ENCODE results near the gene DLGAP1. TPM values are rescaled to one million over a fixed set of nuclear protein-coding genes. Genes with fewer than 3 reads are reported as not detected.

The DLGAP1 gene
- total and polyA plus RNA-seq, 10 of the 15 experiments (the other 5 are each of a cell fraction or from before 2014, with no cell fraction given), result 0.23 to 27.6 (median 1.9) TPM

GRCh38 chr18:3604498-3605408 is 850.4 kb downstream of the DLGAP1 start (continued):
- TF ChIP-seq EED (IDR thresholded peaks at IDR 0.05; ENCODE audit: low read depth), result peak; percentile 65
- TF ChIP-seq EP300 (IDR thresholded peaks at IDR 0.05; ENCODE audit: borderline replicate concordance in 1 of 2, control insufficient read depth in 1 of 2, low read depth in 2 of 2, low read length in 2 of 2), result peak; percentile 49 to 57; a peak in 2 of 4 replicates
- peak; percentile 85 to 90 for TF ChIP-seq IKZF2 (IDR thresholded peaks at IDR 0.05)
- TF ChIP-seq PAX8 (IDR thresholded peaks at IDR 0.05), result peak; percentile 84; the same call in 1 of the 2 replicates
- 0 out of 2 replicates have a peak, but pooled peaks have one; percentile 12 for TF ChIP-seq ZNF384 (IDR thresholded peaks at IDR 0.05; ENCODE audit: borderline replicate concordance, low read depth, low read length)

GRCh38 chr18:3604235-3604497 is 850.9 kb downstream of the DLGAP1 start:
- ChIA-PET RAD21 (ENCODE audit: unreplicated experiment) (interaction anchor here (0.9 to 2.9 kb wide), 5 partner anchors 9 to 325 kb away, joined by 3 to 22 read pairs (median 10); no protein-coding TSS in a partner anchor), SMC1A (ENCODE audit: uncharacterized antibody, unreplicated experiment) (interaction anchor here (1.0 to 3.5 kb wide), 8 partner anchors 9 to 150 kb away, joined by 3 to 27 read pairs (median 6); no protein-coding TSS in a partner anchor), POLR2A (interaction anchor here (1.0 to 1.3 kb wide), 2 partner anchors 58 to 62 kb away, joined by 4 read pairs; no protein-coding TSS in a partner anchor), CTCF (interaction anchor here (0.9 to 3.1 kb wide), 11 partner anchors 9 to 325 kb away, joined by 3 to 28 read pairs (median 5); no protein-coding TSS in a partner anchor)
- Histone ChIP-seq H3K4me3 (peak overlapping the region; percentile 57; the same call in 1 of the 2 replicates), H4K20me1 (ENCODE audit: control insufficient read depth, insufficient read depth) (no peaks in the 10 kb centered on the region), H3K4me1 (ENCODE audit: control insufficient read depth, insufficient read depth, low read length) (peaks cover 25% of the 10 kb centered on the region), H3K4me2 (ENCODE audit: control insufficient read depth, insufficient read depth) (peak overlapping the region; percentile 82), H3K79me2 (ENCODE audit: control insufficient read depth, insufficient read depth, low read length) (no peaks in the 10 kb centered on the region), H3K36me3 (ENCODE audit: control insufficient read depth in 2 of 2, insufficient read depth in 2 of 2, low read length in 1 of 2) (no peaks in the 10 kb centered on the region), H3K9ac (ENCODE audit: control insufficient read depth, insufficient read depth, low read length) (peak overlapping the region; percentile 56; the same call in 1 of the 2 replicates), H3K27ac (ENCODE audit: control insufficient read depth, insufficient read depth) (peak overlapping the region; percentile 80), H2AFZ (ENCODE audit: control insufficient read depth, low read depth, low read length) (no peak overlapping the region; the same call in 1 of the 2 replicates), H3K27me3 (replicated peaks in 1 of 2; ENCODE audit: control insufficient read depth in 2 of 2, insufficient read depth in 2 of 2, low read length in 1 of 2) (no peaks in the 10 kb centered on the region), H3K9me3 (replicated peaks; ENCODE audit: control insufficient read depth, insufficient read depth, low read length) (no peaks in the 10 kb centered on the region)
- WGBS (ENCODE audit: insufficient coverage, insufficient replicate concordance, low lambda C conversion rate, missing lambda C conversion rate), result 2% methylated on average over 4 of the region's 4 CpGs
- intact Hi-C loops (cut with micrococcal nuclease; ENCODE audit: unreplicated experiment), result loop anchor here (10.0 kb wide), 1 partner anchor 429 kb away; no protein-coding TSS in a partner anchor
- DNase-seq (ENCODE audit: low read depth, low spot score), result no peak
- TF ChIP-seq, protein P1, sequence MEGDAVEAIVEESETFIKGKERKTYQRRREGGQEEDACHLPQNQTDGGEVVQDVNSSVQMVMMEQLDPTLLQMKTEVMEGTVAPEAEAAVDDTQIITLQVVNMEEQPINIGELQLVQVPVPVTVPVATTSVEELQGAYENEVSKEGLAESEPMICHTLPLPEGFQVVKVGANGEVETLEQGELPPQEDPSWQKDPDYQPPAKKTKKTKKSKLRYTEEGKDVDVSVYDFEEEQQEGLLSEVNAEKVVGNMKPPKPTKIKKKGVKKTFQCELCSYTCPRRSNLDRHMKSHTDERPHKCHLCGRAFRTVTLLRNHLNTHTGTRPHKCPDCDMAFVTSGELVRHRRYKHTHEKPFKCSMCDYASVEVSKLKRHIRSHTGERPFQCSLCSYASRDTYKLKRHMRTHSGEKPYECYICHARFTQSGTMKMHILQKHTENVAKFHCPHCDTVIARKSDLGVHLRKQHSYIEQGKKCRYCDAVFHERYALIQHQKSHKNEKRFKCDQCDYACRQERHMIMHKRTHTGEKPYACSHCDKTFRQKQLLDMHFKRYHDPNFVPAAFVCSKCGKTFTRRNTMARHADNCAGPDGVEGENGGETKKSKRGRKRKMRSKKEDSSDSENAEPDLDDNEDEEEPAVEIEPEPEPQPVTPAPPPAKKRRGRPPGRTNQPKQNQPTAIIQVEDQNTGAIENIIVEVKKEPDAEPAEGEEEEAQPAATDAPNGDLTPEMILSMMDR (IDR thresholded peaks at IDR 0.05 in 2 of 3, conservative IDR thresholded peaks at IDR 0.05 in 1 of 3; ENCODE audit: control insufficient read depth in 2 of 3, extremely low read depth in 1 of 3, insufficient read depth in 1 of 3, low read depth in 3 of 3, low read length in 3 of 3), result no peak
- no peak for ATAC-seq
- no peak for FAIRE-seq
- TSS peak; percentile 61 for BruUV-seq (replicated peaks)
- in situ Hi-C loops (cut with MboI), result no loop called here
